Neural cell (in vitro differentiated cells): ENCODE results near the gene GAS7.

Experiments
- CTCF ChIP-seq: fragments of 450-650 bp; IDR thresholded peaks from 2 replicates; pipeline ENCODE4 v1.5.1; 2014; ENCODE audit warnings: antibody characterized with exemption, mild to moderate bottlenecking, moderate library complexity; ENCODE audit not compliant: poor library complexity, severe bottlenecking
- EZH2 ChIP-seq: fragments of 200-600, 300-800 bp; shearing (Covaris generic), sonication (generic); IDR thresholded peaks from 2 replicates; pipeline ENCODE4 v1.6.1; 2014; ENCODE audit warnings: antibody characterized with exemption, low read length, borderline replicate concordance, mild to moderate bottlenecking; ENCODE audit not compliant: insufficient read depth, poor library complexity, severe bottlenecking
- POLR2AphosphoS5 ChIP-seq: IDR thresholded peaks from 2 replicates; pipeline ENCODE4 v1.6.1; 2012
- TF ChIP-seq, protein P1 (sequence below): IDR thresholded peaks from 2 replicates; pipeline ENCODE4 v1.6.1; 2012; ENCODE audit warnings: borderline replicate concordance

DNA sequence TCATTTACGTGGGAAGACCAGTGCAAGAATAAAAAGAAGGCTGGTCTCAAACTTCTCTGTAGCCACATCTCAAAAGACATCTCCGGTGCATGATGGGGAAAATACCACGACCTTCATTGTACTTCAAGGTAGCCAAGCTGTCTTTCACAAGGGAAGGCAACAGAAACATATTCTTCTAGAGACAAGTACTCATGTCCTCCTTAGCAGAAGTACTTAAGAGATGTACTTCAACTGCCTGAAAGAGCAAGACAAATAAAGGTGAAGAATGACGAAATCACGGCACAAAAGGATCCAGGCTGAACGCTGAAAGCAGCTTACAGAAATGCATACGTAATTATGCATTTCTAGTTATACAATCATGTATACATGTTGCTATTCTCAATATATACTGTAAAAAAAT lies 169.3 kb downstream of the GAS7 start:
- TF ChIP-seq CTCF = no peak
- TF ChIP-seq POLR2AphosphoS5 = no peak
- TF ChIP-seq EZH2 = no peak
- TF ChIP-seq, protein P1, sequence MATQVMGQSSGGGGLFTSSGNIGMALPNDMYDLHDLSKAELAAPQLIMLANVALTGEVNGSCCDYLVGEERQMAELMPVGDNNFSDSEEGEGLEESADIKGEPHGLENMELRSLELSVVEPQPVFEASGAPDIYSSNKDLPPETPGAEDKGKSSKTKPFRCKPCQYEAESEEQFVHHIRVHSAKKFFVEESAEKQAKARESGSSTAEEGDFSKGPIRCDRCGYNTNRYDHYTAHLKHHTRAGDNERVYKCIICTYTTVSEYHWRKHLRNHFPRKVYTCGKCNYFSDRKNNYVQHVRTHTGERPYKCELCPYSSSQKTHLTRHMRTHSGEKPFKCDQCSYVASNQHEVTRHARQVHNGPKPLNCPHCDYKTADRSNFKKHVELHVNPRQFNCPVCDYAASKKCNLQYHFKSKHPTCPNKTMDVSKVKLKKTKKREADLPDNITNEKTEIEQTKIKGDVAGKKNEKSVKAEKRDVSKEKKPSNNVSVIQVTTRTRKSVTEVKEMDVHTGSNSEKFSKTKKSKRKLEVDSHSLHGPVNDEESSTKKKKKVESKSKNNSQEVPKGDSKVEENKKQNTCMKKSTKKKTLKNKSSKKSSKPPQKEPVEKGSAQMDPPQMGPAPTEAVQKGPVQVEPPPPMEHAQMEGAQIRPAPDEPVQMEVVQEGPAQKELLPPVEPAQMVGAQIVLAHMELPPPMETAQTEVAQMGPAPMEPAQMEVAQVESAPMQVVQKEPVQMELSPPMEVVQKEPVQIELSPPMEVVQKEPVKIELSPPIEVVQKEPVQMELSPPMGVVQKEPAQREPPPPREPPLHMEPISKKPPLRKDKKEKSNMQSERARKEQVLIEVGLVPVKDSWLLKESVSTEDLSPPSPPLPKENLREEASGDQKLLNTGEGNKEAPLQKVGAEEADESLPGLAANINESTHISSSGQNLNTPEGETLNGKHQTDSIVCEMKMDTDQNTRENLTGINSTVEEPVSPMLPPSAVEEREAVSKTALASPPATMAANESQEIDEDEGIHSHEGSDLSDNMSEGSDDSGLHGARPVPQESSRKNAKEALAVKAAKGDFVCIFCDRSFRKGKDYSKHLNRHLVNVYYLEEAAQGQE = no peak
